GM23248 (cell line): ENCODE data around the gene POP4. TPM values are rescaled to one million over a fixed set of nuclear protein-coding genes. Genes with fewer than 3 reads are reported as not detected.

Experiments
- DNase-seq: peaks from one replicate; pipeline ENCODE4 v3.0.0-alpha.2; 2015
- H2AFZ ChIP-seq: fragments of 200-600 bp; sonication (generic); 2 replicates; pipeline ENCODE4 v1.6.1; 2016; ENCODE audit warnings: antibody characterized with exemption
- H3F3A ChIP-seq: fragments of 200-600 bp; sonication (generic); 2 replicates; pipeline ENCODE4 v1.6.1; 2016; ENCODE audit warnings: mild to moderate bottlenecking, antibody characterized with exemption, mixed run types; ENCODE audit not compliant: insufficient read depth
- H3K27ac ChIP-seq: fragments of 200-600 bp; sonication (generic); 2 replicates; pipeline ENCODE4 v1.5.1; 2016; ENCODE audit warnings: mild to moderate bottlenecking
- H3K27me3 ChIP-seq: fragments of 200-600 bp; sonication (generic); replicated peaks from 2 replicates; pipeline ENCODE4 v1.6.1; 2016; ENCODE audit warnings: mild to moderate bottlenecking; ENCODE audit not compliant: insufficient read depth
- H3K36me3 ChIP-seq: fragments of 200-600 bp; sonication (generic); 2 replicates; pipeline ENCODE4 v1.6.1; 2016; ENCODE audit warnings: low read depth, mild to moderate bottlenecking
- H3K4me1 ChIP-seq: fragments of 200-600 bp; sonication (generic); 2 replicates; pipeline ENCODE4 v1.6.1; 2016; ENCODE audit warnings: mild to moderate bottlenecking; ENCODE audit not compliant: insufficient read depth
- H3K4me2 ChIP-seq: fragments of 200-600 bp; sonication (generic); one replicate; pipeline ENCODE4 v1.6.1; 2016; ENCODE audit warnings: mild to moderate bottlenecking; ENCODE audit not compliant: unreplicated experiment
- H3K4me3 ChIP-seq: fragments of 200-600 bp; sonication (generic); 2 replicates; pipeline ENCODE4 v1.5.1; 2016; ENCODE audit warnings: mild to moderate bottlenecking
- H3K79me2 ChIP-seq: fragments of 200-600 bp; sonication (generic); 2 replicates; pipeline ENCODE4 v1.6.1; 2016; ENCODE audit warnings: mild to moderate bottlenecking; ENCODE audit not compliant: insufficient read depth
- H3K9ac ChIP-seq: fragments of 200-600 bp; sonication (generic); 2 replicates; pipeline ENCODE4 v1.6.1; 2016; ENCODE audit warnings: mild to moderate bottlenecking
- H3K9me2 ChIP-seq: fragments of 200-600 bp; sonication (generic); 2 replicates; pipeline ENCODE4 v1.6.1; 2016; ENCODE audit warnings: mixed run types, mild to moderate bottlenecking, moderate library complexity; ENCODE audit not compliant: insufficient read depth
- H3K9me3 ChIP-seq: fragments of 200-600 bp; sonication (generic); one replicate; pipeline ENCODE4 v1.6.1; 2017; ENCODE audit warnings: low read depth
- H4K20me1 ChIP-seq: fragments of 200-600 bp; sonication (generic); 2 replicates; pipeline ENCODE4 v1.6.0; 2016; ENCODE audit not compliant: insufficient read depth
- EZH2 ChIP-seq: fragments of 200-600 bp; sonication (generic); IDR thresholded peaks from 2 replicates; pipeline ENCODE4 v1.6.1; 2018; ENCODE audit warnings: antibody characterized with exemption, mild to moderate bottlenecking; ENCODE audit not compliant: insufficient read depth, poor library complexity, severe bottlenecking
- EZH2phosphoT487 ChIP-seq: fragments of 200-600 bp; sonication (generic); IDR thresholded peaks from 2 replicates; pipeline ENCODE4 v1.6.1; 2018; ENCODE audit warnings: antibody characterized with exemption, moderate library complexity, mild to moderate bottlenecking, low read depth; ENCODE audit not compliant: insufficient read depth
- WGBS, 2 experiments: methylation state at CpG; one replicate each; pipeline ENCODE4 v1.1.6; 2015 to 2017; ENCODE audit warnings: low lambda C conversion rate in 2 of 2, low coverage in 1 of 2; ENCODE audit errors: missing lambda C conversion rate in 2 of 2; 5-methylcytosine and 5-hydroxymethylcytosine counted together
- in situ Hi-C: fragments of 300-500 bp; cut with MboI; formaldehyde crosslinking; loops from 2 replicates; pipeline ENCODE4 v1.15.0; 2020
- polyA plus RNA-seq: library from polyadenylated mRNA; unstranded; fragments of >200 nt; fragmentation: Nextera tagmentation; extraction: Ambion mirVana; gene quantifications from 2 replicates; pipeline ENCODE4 v1.2.1, GENCODE V29; 2016
- total RNA-seq: library from RNA; depleted of rRNA; stranded (reverse); fragments of >200 nt; shearing (Covaris generic); gene quantifications from 2 replicates; pipeline ENCODE4 v1.2.3, GENCODE V29; 2014

POP4 gene
- total and polyA plus RNA-seq, 2 experiments from 2014 or later, result 65.8 to 132 TPM

DNA sequence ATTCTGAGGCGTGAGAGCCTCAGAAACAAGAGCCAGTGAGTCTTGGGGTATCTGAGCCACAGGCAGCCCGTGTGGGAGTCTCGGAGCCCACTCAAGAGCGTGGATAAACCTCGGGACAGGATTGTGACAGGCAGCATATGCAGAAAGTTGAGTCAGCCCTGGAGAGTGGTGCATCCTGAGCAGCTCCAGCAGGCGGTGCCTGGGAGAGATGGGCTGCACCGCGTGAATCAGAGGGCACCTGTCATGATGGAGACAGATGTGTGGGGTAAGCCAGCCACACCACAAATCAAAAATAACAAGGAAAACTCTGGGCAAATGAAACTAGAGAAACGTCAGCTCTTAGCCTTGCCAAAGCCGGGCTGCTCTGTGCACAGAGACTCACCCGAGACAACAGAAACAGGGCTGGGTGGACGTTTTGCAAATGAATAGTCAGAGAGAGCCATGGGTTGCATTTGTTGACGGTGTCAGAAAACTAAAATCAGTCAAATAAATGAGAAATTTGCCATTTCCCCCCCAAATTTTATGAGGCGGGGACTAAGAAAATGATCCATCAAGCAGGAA, 30.0 kb upstream of the POP4 start:
- no peak overlapping the region for H3K9ac ChIP-seq
- no peaks in the 10 kb centered on the region for H3K36me3 ChIP-seq
- H3K4me3 ChIP-seq, result no peak overlapping the region
- H3K27me3 ChIP-seq, result peaks cover 31% of the 10 kb centered on the region
- H3K9me2 ChIP-seq, result no peaks in the 10 kb centered on the region
- H3F3A ChIP-seq, result no peaks in the 10 kb centered on the region
- in situ Hi-C loops, result no loop called here
- no peaks in the 10 kb centered on the region for H3K4me1 ChIP-seq
- DNase-seq, result peak; percentile 23
- H2AFZ ChIP-seq, result no peak overlapping the region
- H3K4me2 ChIP-seq, result no peak overlapping the region
- no peak overlapping the region for H3K27ac ChIP-seq
- no peaks in the 10 kb centered on the region for H3K9me3 ChIP-seq
- WGBS, 2 experiments, result 12 to 17% methylated on average over 14 of the region's 14 CpGs
- no peaks in the 10 kb centered on the region for H3K79me2 ChIP-seq
- TF ChIP-seq EZH2 (no peak), EZH2phosphoT487 (no peak)
- no peaks in the 10 kb centered on the region for H4K20me1 ChIP-seq

DNA sequence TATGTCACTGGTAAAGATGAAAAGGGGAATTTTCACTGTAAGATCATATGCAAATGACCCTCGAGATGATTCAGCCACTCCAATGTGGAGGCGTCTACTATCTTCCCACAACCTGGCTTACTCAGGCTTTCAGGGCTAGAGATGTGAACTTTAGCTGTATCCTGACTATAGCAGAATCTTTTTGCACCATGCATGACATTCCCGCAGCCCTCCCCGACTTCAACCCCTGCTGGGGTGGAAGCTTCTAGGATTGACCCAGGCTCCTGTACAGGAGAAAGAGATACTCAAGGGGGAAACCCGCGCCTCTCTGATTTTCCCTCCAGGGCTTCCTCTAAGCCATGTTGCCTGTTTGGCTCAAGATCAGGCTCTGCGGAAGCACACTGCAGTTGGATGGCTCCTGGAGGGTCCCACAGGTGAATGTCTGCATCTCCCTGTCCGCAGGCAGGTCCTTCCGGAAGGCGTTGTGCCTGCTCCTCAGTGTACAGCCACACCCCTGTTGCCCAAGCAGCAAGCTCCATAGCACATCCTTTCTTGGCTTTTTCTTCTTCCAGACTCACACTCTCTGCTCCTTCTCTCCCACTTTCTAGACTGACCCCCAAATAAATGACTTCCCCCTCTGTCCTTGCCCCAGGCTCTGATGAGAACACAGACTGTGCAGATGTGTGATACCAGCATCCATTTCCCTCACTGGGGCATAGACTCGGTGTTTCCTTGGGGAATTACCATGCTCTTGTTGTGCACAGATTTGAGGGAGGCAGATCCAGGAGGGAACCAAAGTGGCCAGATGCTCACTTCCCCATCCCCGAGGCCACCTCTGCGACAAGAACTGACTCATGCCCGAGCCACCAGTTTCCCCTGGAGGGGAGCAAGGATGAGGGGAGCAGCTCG, 29.1 kb upstream of the POP4 start:
- no peak overlapping the region for H3K4me2 ChIP-seq
- H3F3A ChIP-seq, result no peaks in the 10 kb centered on the region
- H3K27me3 ChIP-seq, result peaks cover 31% of the 10 kb centered on the region
- no peaks in the 10 kb centered on the region for H4K20me1 ChIP-seq
- no peak overlapping the region for H3K4me3 ChIP-seq
- no peak overlapping the region for H3K27ac ChIP-seq
- H3K79me2 ChIP-seq, result no peaks in the 10 kb centered on the region
- no peaks in the 10 kb centered on the region for H3K36me3 ChIP-seq
- H3K9me2 ChIP-seq, result no peaks in the 10 kb centered on the region
- TF ChIP-seq EZH2 (no peak), EZH2phosphoT487 (no peak)
- in situ Hi-C loops, result no loop called here
- 40% methylated on average over 15 of the region's 15 CpGs for WGBS, 2 experiments
- no peaks in the 10 kb centered on the region for H3K9me3 ChIP-seq
- H3K4me1 ChIP-seq, result no peaks in the 10 kb centered on the region
- H2AFZ ChIP-seq, result no peak overlapping the region
- DNase-seq, result peak; percentile 40
- H3K9ac ChIP-seq, result no peak overlapping the region

DNA sequence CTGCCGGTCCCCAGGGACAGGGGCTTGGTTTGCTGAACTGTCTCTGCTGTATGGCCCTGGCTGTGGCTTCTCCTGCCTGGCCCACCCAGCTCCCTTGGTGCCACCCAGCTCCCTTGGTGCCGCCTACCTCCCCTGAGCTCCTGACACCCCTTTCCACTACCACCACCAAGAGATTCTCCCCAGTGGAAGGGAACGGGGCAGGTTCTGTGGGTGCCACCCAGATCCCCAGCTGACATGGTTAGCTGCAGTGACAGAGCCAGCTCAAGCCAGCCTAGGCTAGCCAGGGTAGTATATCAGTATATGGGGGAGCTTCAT, 28.5 kb upstream of the POP4 start:
- Histone ChIP-seq H4K20me1 (no peaks in the 10 kb centered on the region), H3K27me3 (peaks cover 31% of the 10 kb centered on the region), H3K79me2 (no peaks in the 10 kb centered on the region), H3K9me2 (no peaks in the 10 kb centered on the region), H3K36me3 (no peaks in the 10 kb centered on the region), H3K27ac (no peak overlapping the region), H2AFZ (no peak overlapping the region), H3K4me2 (no peak overlapping the region), H3K9me3 (no peaks in the 10 kb centered on the region), H3K4me1 (no peaks in the 10 kb centered on the region), H3K4me3 (no peak overlapping the region), H3F3A (no peaks in the 10 kb centered on the region), H3K9ac (no peak overlapping the region)
- TF ChIP-seq EZH2phosphoT487, result no peak
- TF ChIP-seq EZH2, result no peak
- no peak for DNase-seq
- in situ Hi-C loops, result no loop called here
- whole genome bisulfite sequencing, 2 experiments, result 36 to 40% methylated on average over 3 of the region's 3 CpGs

DNA sequence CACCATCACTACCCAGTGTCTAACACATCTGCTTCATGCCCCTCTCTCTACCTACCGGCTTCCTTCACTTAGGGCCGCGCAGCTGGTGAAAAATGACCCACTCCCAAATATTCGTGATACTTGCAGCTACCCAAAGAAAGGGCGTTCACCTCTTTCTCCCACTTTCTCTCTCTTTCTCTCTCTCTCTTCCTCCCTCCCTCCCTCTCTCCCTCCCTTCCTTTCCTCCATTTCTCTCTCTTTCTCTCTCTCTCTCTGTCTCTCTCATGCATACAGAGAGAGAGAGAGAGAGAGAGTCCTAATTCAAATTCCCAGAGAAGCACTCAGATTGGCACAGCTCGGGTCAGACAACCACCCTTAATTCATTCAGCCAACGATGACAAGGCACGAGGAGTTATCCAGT, 27.7 kb upstream of the POP4 start:
- H3K36me3 ChIP-seq, result no peaks in the 10 kb centered on the region
- 58 to 61% methylated on average over 7 to 8 of the region's 8 CpGs for WGBS, 2 experiments
- H2AFZ ChIP-seq, result no peak overlapping the region
- no peak overlapping the region for H3K4me2 ChIP-seq
- H3K79me2 ChIP-seq, result no peaks in the 10 kb centered on the region
- no peaks in the 10 kb centered on the region for H3K9me3 ChIP-seq
- no peaks in the 10 kb centered on the region for H4K20me1 ChIP-seq
- no peak overlapping the region for H3K4me3 ChIP-seq
- no peak for DNase-seq
- in situ Hi-C loops, result no loop called here
- H3F3A ChIP-seq, result no peaks in the 10 kb centered on the region
- no peak overlapping the region for H3K27ac ChIP-seq
- peaks cover 29% of the 10 kb centered on the region for H3K27me3 ChIP-seq
- no peaks in the 10 kb centered on the region for H3K9me2 ChIP-seq
- no peak overlapping the region for H3K9ac ChIP-seq
- H3K4me1 ChIP-seq, result 0 out of 2 replicates have a peak, but pooled peaks cover under 1% of the 10 kb centered on the region
- no peak for TF ChIP-seq EZH2
- TF ChIP-seq EZH2phosphoT487, result no peak
